ENCODE data around the gene ANXA7. TPM values are rescaled to one million over a fixed set of nuclear protein-coding genes. Genes with fewer than 3 reads are reported as not detected.
A peak's percentile ranks its signal among the peaks of the same experiment; 100 is the strongest.
"Not testable (repeated sequence)": the region's sequence is repeated elsewhere in the genome, so short reads cannot be mapped to it uniquely, and the experiment has no call there.

The ANXA7 gene
- total RNA-seq, 1 donor from 2014 or later = 106 TPM

DNA sequence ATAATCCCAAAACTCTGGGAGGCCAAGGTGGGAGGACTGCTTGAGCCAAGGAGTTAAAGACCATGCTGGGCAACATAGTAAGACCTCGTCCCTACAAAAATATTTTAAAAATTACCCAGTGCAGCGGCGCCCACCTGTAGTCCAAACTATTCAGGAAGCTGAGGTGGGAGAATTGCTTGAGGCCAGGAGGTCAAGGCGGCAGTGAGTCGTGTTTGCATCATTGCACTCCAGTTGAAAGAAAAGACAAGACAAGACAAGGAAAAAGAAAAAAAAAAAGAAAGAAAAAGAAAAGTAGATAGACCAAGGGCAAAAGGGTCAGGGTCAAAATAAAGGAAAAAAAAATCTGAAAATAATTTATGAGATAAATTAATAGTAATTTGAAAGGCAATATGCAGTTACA, 5.8 kb downstream of the ANXA7 start:
- no peak for DNase-seq (ENCODE audit: low read depth, low spot score)

DNA sequence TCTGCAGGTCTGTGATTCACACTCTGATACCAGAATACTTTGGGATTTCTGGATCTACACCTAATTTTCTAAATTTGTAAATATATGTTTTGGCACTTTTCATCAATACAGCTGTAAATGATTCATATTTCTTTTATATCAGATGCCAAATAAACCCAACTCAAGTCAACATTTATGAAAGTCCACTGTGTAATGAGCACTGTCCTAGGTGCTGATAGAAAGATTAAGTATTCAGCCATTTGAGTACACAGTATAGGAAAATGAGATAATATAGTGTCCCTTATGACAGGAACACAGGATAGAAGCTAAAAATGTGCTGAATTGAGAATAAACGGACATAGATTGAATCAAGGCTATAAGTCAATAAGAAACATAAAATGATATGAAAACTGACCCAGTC, 6.4 kb downstream of the ANXA7 start:
- no peak for DNase-seq (ENCODE audit: low read depth, low spot score)

DNA sequence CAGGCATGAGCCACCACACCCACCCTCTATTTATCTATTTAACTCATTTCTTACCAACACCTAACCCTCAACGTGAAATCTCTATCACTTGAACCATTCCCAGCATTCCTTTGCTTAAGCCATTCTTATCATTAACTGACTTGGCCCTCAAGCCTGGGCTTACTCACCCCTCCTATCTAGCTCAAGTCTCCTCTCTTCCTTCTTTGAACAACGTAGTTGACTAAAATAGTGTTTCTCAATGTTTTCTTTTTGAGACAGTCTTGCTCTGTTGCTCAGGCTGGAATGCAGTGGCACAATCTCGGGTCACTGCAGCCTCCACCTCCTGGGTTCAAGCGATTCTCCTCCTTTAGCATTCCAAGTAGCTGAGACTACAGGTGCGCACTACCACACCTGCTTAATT, 7.0 kb downstream of the ANXA7 start:
- DNase-seq (ENCODE audit: low read depth, low spot score) = no peak

DNA sequence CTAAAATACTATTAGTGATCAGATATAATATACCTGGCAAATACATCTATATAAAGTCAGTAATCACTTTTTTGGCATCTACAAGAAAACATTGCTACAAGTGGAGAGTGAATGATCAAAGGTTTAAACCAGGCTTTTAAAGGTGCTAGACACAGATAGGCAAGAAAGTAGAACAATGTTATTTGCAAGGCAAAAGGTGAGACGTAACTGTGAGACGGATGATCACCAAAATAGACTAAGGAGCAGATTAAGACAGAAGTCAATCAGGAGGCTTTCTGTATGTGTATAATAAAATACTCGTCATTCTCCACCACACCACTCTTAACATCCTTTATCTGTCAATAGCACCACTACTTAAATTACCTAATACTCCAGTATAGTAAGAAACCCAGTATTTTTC, 8.3 kb downstream of the ANXA7 start:
- DNase-seq (ENCODE audit: low read depth, low spot score) = no peak

DNA sequence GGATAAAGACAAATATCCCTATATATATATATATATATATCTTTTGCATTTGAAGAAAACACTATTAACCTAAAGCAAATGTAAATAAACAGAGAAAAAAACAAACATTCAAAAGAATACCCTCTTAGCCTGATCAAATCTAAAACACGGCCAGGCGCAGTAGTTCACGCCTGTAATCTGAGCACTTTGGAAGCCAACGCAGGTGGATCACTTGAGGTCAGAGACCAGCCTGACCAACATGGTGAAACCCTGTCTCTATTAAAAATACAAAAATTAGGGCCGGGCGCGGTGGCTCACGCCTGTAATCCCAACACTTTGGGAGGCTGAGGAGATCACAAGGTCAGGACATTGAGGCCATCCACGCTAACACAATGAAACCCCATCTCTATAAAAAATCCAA, 9.2 kb downstream of the ANXA7 start:
- no peak for DNase-seq (ENCODE audit: low read depth, low spot score)

DNA sequence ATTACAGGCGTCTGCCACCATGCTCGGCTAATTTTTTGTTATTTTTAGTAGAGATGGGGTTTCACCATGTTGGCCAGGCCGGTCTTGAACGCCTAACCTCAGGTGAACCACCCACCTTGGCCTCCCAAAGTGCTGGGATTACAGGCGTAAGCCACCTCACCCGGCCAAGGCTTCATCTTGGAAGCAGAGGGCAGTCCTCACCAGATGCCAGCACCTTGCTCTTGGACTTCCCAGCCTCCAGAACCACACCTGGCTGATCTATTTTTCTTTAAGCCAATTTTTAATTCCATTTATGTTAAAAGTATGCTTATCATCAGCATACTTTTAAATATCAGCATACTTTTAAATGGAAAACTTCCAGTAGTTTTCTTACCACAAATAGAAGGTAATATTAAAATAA, 12.2 kb downstream of the ANXA7 start:
- DNase-seq (ENCODE audit: low read depth, low spot score) = no peak

DNA sequence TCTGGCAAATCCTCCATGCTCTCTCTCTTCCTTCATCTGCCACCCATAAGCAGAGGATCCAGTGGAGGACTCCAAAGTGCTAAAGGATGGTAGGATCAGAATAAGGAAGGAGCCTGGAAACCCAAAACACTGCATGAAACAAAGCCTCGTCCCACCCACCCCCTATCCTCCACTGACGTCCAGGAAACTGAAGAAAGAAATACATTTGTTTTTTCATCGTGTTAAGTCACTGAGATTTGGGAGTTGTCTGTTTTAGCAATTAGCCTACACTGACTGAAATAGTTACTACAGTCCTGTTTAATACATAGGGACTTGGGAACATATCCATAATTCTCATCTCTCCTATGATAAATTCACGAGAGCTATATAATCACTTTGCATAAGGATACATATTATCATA, 14.8 kb downstream of the ANXA7 start:
- DNase-seq (ENCODE audit: low read depth, low spot score) = no peak

DNA sequence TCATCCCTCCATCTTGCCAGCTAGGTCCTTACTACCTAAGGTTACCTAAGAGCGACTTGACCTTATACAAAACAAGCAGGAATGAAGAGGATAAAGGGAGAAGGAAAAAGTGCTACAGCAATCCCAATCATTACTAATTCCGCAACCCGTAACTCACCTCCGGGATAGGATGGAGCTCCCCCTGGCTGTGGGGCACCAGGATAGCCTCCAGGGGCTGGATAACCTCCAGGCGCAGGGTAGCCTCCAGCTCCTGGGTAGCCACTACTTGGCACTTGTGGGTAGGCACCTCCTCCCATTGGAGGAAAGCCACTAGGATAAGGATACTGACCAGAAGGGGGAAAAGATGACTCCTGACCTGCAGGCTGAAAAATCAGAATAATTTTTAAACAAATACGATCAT, 15.8 kb downstream of the ANXA7 start:
- DNase-seq (ENCODE audit: low read depth, low spot score) = no peak

DNA sequence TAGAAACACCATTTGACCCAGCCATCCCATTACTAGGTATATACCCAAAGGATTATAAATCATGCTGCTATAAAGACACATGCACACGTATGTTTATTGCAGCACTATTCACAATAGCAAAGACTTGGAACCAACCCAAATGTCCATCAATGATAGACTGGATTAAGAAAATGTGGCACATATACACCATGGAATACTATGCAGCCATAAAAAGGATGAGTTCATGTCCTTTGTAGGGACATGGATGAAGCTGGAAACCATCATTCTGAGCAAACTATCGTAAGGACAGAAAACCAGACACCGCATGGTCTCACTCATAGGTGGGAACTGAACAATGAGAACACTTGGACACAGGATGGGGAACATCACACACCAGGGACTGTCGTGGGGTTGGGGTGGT, 19.5 kb downstream of the ANXA7 start:
- DNase-seq (ENCODE audit: low read depth, low spot score) = not testable (repeated sequence)

DNA sequence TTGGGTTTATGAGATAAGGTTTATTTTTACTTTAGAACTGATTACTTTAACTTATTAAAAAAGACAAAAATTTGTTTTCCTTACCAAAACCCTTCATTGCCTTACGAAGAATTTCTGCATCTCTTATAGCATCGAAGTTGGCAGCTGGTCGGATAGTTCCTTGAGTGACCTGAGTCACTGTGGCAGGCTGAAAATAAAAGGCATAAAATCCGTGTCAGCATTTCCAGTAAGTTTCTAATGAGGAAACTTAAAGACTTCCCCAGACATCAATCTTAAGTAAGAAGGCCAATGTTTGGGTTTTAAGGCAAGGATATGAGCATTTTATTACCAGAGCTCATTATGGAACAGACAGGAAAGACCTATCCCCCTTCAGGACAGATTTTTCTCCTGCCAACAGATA, 25.6 kb downstream of the ANXA7 start:
- no peak for DNase-seq (ENCODE audit: low read depth, low spot score)

DNA sequence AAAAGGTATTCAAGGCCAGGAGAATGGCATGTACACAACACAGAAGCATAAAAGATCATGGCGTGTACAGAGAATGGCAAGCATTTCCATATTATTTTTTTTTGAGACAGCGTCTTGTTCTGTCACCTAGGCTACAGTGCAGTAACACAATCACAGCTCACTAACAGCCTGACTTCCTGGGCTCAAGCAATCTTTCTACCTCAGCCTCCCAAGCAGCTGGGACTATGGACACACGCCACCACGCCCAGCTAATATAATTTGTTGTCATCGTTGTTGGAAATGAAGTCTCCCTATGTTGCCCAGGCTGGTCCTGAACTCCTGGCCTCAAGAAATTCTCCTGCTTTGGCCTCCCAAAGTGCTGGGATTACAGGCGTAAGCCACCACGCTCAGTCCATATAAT, 27.3 kb downstream of the ANXA7 start:
- DNase-seq (ENCODE audit: low read depth, low spot score) = no peak

DNA sequence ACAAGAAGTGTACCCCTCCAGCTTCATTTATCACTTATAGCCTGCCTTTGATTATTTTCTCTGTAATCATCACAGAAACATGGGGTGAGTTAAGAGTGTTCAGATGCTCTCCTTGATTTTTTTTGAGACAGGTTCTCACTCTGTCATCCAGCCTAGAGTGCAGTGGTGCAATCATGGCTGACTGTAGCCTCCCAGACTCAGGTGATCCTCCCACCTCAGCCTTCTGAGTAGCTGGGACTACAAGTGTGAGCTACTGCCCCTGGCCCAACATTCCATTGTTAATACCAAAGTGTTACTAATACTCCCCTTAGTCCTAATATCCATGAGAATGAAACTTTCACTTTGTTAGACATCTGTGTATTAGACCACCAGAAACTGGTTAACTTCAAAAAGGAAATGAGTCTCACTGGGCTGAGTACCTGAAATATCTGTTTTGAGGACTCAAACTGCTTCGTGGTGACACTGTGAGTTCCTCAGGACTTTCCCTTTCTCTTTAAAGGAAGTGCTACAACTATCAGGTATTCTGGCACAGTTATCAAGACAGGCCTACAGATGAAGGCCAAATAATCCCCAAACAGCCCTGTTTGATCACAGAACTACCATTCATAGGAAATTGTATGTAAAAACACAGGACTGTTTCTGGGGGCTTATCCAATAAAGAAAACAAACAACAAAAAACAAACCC, 34.7 kb downstream of the ANXA7 start:
- no peak for DNase-seq (ENCODE audit: low read depth, low spot score)

DNA sequence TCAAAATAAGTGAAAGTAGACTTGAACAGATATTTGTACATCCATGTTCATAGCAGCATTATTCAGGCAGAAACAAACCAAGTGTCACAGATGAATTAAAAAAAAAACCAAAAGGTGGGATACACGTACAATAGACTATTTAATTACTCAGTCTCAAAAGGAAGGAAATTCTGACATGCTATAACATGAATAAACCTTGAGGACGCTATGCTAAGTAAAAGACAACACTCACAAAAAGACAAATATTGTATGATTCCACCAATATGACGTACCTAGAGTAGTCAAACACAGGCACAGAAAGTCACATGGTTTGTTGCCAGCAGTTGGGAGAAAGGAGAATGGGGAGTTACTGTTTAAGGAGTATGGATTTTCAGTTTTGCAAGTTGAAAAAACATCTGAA, 37.2 kb downstream of the ANXA7 start:
- DNase-seq (ENCODE audit: low read depth, low spot score) = no peak

DNA sequence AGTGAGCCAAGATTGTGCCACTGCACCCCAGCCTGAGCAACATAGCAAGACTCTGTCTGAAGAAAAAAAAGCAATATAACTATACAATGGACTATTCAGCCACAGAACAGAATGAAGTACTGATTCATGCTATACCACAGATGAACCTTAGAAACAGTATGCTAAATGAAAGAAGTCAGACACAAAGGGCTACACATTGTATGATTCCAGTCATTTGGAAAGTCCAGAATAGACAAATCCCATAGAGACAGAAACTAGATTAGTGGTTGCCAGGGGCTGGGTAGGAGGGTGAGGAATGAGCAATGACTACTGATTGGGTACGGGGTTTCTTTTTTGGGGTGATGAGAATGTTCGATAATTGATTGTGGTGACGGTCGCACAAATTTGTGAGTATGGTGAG, 45.6 kb downstream of the ANXA7 start:
- no peak for DNase-seq (ENCODE audit: low read depth, low spot score)

DNA sequence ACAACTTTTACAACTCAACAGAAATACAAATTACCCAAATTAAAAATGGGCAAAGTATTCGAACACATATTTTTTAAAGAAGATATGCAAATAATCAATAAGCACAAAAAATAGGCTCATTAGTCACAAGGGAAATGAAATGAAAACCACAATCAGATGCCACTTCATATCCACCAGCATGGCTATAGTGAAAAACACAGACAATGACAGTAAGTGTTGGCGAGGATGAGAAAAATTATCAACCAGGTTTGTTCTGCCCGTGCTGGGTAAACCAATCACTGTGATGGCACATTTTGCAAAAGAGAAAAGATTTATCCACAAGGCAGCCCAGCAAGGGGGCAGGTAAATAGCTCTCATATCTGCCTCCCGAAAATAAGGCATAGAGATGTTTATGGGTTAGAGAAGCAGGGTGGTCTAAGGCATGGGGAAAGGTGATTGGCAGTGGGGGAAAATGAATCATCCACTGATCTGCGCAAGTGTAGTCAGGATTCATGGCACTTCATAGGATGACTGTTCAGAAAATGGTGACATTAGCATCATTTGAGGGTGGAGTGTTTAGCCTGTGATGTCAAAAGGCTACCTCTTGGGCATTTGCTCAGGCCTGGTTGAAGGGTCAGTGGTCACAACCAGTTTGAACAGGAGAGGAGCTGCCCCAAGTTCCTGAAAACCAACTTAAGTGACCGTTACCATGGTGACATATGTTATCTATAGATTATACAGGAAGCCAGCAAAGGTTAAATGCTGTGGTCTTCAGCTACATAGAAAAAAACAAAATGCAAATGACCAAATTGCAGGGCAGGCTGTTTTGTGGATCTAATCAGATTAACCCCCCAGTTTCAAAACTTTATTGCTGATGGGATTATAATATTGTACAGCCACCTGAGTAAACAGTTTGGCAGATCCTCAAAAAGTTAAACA, 47.2 kb downstream of the ANXA7 start:
- no peak for DNase-seq (ENCODE audit: low read depth, low spot score)

DNA sequence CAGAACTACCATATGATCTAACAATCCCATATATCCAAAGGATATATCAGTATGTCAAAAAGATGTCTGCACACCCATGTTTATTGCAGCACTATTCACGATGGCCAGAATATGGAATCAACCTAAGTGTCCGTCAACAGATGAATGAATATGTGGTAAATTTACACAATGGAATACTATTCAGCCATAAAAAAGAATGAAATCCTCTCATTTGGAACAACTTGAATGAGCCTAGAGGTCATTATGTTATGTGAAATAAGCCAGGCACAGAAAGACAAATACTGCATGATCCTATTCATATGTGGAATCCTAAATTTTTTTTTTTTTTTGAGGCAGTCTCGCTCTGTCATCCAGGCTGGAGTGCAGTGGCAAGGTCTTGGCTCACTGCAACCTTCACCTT, 48.9 kb downstream of the ANXA7 start:
- DNase-seq (ENCODE audit: low read depth, low spot score) = no peak

DNA sequence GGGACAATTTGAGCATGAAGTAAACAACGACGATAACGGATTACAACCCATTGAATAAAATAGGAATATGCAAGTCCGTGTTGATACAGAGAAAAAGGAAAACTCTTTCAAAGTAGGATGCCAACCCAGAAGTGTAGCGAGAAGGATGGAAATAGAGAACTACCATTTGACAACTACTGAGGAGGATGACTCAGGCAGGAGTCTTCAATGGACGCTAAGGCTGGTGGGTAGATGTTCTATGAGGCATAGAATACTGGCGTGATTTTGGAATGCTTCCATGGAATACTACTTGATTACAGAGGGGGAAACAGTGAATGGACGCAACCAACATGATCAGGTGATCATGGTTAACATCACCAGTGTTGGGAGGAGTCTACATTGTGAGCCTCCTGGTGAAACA, 54.4 kb downstream of the ANXA7 start:
- no peak for DNase-seq (ENCODE audit: low read depth, low spot score)

DNA sequence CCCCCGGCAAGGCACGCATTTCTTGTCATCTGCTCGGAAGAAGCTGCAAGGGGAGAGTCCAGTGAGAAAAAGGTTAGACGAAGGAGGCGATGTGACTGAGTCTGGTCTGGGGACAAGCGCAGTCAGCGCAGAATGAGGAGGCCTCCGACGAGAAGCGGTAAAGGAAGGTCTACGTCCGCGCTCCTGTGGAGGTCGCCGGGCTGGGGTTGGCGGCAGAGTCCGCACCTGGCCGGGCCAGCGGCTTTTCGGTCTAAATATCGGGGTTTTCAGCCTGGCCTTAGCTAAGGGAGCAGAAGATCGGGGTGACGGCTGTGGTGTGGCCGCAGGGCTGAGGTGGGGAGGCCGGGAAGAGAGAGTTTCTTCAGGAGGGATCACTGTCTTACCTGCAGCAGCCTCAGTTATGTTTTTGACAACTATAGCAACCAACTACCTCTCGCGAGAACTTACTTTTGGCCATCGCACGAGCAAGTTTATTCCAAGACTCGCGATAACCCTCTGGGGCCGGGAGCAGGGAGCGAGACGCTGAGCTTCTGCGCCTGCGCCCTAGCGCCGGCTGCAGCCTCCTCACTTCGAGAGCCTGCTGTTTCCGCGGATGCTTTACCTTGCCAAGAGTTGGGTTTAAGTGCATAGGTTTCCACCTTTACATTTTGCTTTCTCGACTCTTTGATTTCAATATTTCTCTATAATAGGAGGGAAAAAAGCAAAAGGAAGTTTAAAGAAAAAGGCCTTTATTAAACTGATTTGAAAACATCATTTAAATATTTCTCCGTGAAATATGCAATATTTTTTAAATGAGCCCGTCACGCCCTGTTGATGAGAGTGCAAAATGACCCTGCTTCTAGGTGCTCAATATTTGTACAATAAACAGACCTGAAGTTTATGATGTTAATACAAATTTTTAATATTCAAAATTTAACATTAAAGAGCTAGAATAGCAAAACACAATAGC, 55.3 kb downstream of the ANXA7 start, which contains the start of gene CFAP70:
CFAP70 (minus strand) TSS at position 534 of the 949 bp plus-strand sequence. CDS start 4,068 bp downstream, outside the sequence.
- peak; percentile 77 for DNase-seq (ENCODE audit: low read depth, low spot score)

DNA sequence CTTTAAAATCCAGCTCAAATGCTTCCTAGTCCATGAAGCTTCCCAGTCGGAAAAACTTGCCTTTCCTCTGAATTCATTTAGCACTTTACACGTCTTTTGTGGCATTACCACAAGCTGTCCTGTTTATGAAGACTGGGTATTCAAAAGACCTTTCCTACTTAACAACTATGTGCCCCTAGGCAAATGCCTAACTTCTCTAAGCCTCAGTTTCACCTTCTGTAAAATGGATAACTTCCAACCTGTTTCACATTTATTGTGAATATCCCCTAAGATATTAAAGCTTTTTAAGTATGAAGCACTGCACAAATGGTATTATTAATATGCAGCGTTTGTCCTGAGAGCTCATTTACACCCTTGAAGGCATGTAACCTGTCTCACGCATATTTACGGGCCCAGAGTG, 56.0 kb downstream of the ANXA7 start:
- no peak for DNase-seq (ENCODE audit: low read depth, low spot score)

DNA sequence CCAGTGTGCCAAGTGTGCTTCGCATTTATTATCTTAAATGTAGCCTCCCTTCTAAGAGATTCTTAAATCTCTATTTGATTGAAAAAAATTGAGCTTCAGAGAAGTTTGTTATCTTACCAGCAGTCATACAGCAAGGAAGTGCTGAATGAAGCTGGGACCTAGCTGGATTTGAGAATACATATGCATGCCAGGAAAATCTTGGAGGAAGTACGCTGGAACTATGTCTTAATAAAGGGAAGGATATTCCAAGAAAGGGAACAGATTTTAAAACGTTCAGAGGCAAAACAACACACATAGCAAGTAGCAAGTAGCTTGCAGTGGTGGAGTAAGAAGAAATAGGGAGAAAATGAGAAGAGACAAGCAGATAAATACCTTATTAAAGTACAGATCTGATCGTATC, 56.7 kb downstream of the ANXA7 start:
- DNase-seq (ENCODE audit: low read depth, low spot score) = no peak

DNA sequence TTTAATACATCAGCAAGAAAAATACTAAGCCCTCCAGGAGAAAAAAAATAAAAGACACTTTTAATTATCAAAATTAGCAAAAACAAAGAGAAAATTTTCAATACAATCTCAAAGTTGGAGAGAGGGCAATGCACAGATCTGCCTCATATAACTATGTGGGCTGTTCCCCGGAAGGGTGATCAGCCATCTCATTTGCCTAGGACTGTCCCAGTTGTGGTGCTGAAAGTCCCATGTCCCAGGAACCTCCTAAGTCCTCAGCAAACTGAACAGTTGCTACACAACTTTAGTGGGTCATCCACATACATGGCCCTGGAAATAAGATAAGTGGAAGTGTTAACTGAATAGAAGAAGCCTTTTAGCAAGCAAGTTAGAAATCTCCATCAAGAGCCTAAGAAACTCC, 69.6 kb downstream of the ANXA7 start:
- DNase-seq (ENCODE audit: low read depth, low spot score) = no peak

DNA sequence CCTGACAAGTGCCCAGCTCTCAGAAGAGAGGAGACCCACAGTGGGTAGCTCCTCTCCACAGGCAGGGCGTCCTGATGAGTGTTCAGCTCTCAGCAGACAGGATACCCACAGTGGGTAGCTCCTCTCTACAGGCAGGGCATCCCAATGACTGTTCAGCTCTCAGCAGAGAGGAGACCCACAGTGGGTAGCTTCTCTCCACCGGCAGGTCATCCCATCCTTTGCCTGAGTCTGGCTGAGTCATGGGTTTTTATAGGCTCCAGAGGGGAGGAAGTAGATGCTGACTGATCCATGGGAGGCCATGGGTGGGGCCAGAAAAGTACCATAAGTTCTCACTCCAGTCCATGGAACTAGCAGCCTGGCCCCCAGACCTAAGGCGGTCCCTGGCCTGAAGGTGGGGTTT, 73.7 kb downstream of the ANXA7 start:
- DNase-seq (ENCODE audit: low read depth, low spot score) = no peak
